HCT116 (cell line): ENCODE data around the gene PCGF2. TPM values are rescaled to one million over a fixed set of nuclear protein-coding genes. Genes with fewer than 3 reads are reported as not detected.

Source experiments
- CEBPB ChIP-seq: IDR thresholded peaks from 2 replicates; pipeline ENCODE4 v1.6.1; 2012; ENCODE audit warnings: low read depth
- CTCF ChIP-seq, 3 experiments: fragments of 200-600 bp in 1 of 3; sonication (generic) in 1 of 3; IDR thresholded peaks in 2 of 3; conservative IDR thresholded peaks in 1 of 3; 2 replicates each; pipeline ENCODE4 v1.5.1; 2012 to 2017; ENCODE audit warnings: low read depth in 2 of 3, low read length in 2 of 3, antibody characterized with exemption in 1 of 3, borderline replicate concordance in 1 of 3, control low read depth in 1 of 3, mild to moderate bottlenecking in 1 of 3, mixed read lengths in 1 of 3, mixed run types in 1 of 3, moderate library complexity in 1 of 3; ENCODE audit not compliant: insufficient read depth in 1 of 3
- ELF1 ChIP-seq: IDR thresholded peaks from 2 replicates; pipeline ENCODE4 v1.6.1; 2012; ENCODE audit warnings: low read depth, borderline replicate concordance
- FOSL1 ChIP-seq: IDR thresholded peaks from 2 replicates; pipeline ENCODE4 v1.6.1; 2012; ENCODE audit warnings: low read depth
- MAX ChIP-seq: IDR thresholded peaks from 2 replicates; pipeline ENCODE4 v1.6.1; 2012
- POLR2AphosphoS5 ChIP-seq: IDR thresholded peaks from 2 replicates; pipeline ENCODE4 v1.6.1; 2011; ENCODE audit warnings: mild to moderate bottlenecking, low read depth, low read length, moderate library complexity
- SP1 ChIP-seq: IDR thresholded peaks from 2 replicates; pipeline ENCODE4 v1.6.1; 2012; ENCODE audit warnings: low read depth
- ZBTB33 ChIP-seq: IDR thresholded peaks from 2 replicates; pipeline ENCODE4 v1.6.1; 2011; ENCODE audit warnings: mild to moderate bottlenecking, low read length, moderate library complexity; ENCODE audit not compliant: insufficient replicate concordance; ENCODE audit errors: extremely low read depth
- ZFX ChIP-seq: fragments of 450-650 bp; IDR thresholded peaks from 2 replicates; pipeline ENCODE4 v1.6.1; 2017
- total RNA-seq: library from RNA; stranded (reverse); gene quantifications from one replicate; pipeline ENCODE4 v1.2.1, GENCODE V29; 2021; ENCODE audit not compliant: unreplicated experiment

The PCGF2 gene
- total RNA-seq, 1 experiment from 2014 or later: 64.6 TPM

- no peak for TF ChIP-seq CTCF (IDR thresholded peaks at IDR 0.05 in 2 of 3, conservative IDR thresholded peaks at IDR 0.05 in 1 of 3; ENCODE audit: borderline replicate concordance in 1 of 3, insufficient read depth in 1 of 3, low read depth in 2 of 3, low read length in 2 of 3)
- TF ChIP-seq POLR2AphosphoS5: no peak; the same call in 1 of the 2 replicates
- no peak for TF ChIP-seq MAX
- TF ChIP-seq FOSL1: no peak
- TF ChIP-seq CEBPB: no peak
- no peak for TF ChIP-seq SP1
- no peak for TF ChIP-seq ZBTB33
- no peak for TF ChIP-seq ELF1
- no peak for TF ChIP-seq ZFX
These were observed 15.5 kb downstream of the PCGF2 start (continued) for GRCh38 chr17:38732376-38733281.
